PFSK-1 (cell line): ENCODE data around the gene FAM53A.

Experiments
- POLR2AphosphoS5 ChIP-seq: IDR thresholded peaks from 2 replicates; pipeline ENCODE4 v1.6.1; 2012; ENCODE audit warnings: low read depth, mild to moderate bottlenecking, control low read depth, low read length, moderate library complexity
- TAF1 ChIP-seq: IDR thresholded peaks from 2 replicates; pipeline ENCODE4 v1.6.1; 2012; ENCODE audit warnings: low read length, control low read depth, borderline replicate concordance; ENCODE audit not compliant: insufficient read depth
- TF ChIP-seq, protein P1 (sequence below), 2 experiments: IDR thresholded peaks; 2 replicates each; pipeline versions ENCODE4 v1.6.1 to v1.8.0; 2011 to 2012; ENCODE audit warnings: low read depth in 2 of 2, low read length in 2 of 2, control low read depth in 1 of 2, inconsistent platforms in 1 of 2, mild to moderate bottlenecking in 1 of 2, moderate library complexity in 1 of 2; ENCODE audit not compliant: insufficient read depth in 1 of 2

DNA sequence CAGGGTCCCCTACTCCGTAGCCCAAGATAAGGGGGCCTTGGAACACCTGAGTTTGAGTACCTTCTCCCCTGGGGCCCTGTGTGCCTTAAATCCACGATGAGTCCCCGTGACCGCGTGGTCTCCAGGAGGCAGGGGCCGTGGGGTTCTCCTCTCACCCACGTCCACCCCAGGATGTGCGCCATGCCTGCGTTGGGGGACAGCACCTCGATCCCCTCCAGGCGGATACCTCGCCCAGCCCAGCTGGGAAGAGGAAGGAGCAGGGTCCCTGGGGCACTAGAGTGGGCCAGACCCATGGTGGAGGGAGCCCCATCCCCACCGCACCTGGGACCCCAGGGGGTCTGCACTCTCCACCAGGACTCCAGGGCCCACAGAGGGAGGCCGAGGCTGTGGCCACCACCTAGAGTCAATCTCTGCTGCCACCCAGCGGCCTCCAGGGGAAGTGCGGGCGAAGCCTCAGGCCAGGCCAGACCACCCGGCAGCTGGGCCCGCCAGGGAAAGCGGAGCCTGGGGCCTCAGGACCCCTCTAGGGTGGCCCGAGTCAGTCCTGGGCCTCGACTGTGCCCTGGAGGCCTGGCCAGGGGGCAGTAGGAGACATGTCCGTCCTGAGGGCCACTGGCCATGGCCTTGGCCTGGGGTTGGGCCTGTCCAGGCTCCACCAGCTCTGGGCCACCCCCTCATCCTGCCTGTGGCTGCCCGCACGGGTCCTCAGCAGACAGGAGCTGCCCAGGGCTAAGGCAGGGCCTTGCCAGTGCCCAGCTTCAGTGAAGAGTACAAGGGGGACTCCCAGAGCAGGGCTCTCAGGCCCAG, 55.0 kb downstream of the FAM53A start:
- TF ChIP-seq, protein P1, sequence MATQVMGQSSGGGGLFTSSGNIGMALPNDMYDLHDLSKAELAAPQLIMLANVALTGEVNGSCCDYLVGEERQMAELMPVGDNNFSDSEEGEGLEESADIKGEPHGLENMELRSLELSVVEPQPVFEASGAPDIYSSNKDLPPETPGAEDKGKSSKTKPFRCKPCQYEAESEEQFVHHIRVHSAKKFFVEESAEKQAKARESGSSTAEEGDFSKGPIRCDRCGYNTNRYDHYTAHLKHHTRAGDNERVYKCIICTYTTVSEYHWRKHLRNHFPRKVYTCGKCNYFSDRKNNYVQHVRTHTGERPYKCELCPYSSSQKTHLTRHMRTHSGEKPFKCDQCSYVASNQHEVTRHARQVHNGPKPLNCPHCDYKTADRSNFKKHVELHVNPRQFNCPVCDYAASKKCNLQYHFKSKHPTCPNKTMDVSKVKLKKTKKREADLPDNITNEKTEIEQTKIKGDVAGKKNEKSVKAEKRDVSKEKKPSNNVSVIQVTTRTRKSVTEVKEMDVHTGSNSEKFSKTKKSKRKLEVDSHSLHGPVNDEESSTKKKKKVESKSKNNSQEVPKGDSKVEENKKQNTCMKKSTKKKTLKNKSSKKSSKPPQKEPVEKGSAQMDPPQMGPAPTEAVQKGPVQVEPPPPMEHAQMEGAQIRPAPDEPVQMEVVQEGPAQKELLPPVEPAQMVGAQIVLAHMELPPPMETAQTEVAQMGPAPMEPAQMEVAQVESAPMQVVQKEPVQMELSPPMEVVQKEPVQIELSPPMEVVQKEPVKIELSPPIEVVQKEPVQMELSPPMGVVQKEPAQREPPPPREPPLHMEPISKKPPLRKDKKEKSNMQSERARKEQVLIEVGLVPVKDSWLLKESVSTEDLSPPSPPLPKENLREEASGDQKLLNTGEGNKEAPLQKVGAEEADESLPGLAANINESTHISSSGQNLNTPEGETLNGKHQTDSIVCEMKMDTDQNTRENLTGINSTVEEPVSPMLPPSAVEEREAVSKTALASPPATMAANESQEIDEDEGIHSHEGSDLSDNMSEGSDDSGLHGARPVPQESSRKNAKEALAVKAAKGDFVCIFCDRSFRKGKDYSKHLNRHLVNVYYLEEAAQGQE (IDR thresholded peaks at IDR 0.05; ENCODE audit: insufficient read depth in 1 of 2, low read depth in 2 of 2, low read length in 2 of 2), result no peak
- TF ChIP-seq POLR2AphosphoS5 (no peak), TAF1 (no peak)
